ENCODE data around the gene LUC7L2.

GRCh38 chr7:139384611-139385010 lies 24.9 kb downstream of the LUC7L2 start:
- TF ChIP-seq POLR2AphosphoS5 (IDR thresholded peaks at IDR 0.05; ENCODE audit: low read depth, low read length) (no peak), SIN3A (IDR thresholded peaks at IDR 0.05; ENCODE audit: borderline replicate concordance, insufficient read depth, low read length) (no peak)
